ENCODE results near the gene METTL23.
A peak's percentile ranks its signal among the peaks of the same experiment; 100 is the strongest.
"Not testable (repeated sequence)": the region's sequence is repeated elsewhere in the genome, so short reads cannot be mapped to it uniquely, and the experiment has no call there.

GRCh38 chr17:76731800-76732733 lies 5.4 kb downstream of the METTL23 start:
- TF ChIP-seq CTCF (IDR thresholded peaks at IDR 0.05; ENCODE audit: control extremely low read depth in 1 of 3, insufficient read depth in 1 of 3, low read depth in 1 of 3, low read length in 3 of 3); MAX (IDR thresholded peaks at IDR 0.05); EGR1 (IDR thresholded peaks at IDR 0.05; ENCODE audit: borderline replicate concordance, low read depth, low read length); EZH2 (IDR thresholded peaks at IDR 0.05; ENCODE audit: low read depth, low read length, severe bottlenecking); SP2 (IDR thresholded peaks at IDR 0.05; ENCODE audit: low read length); HDAC6 (IDR thresholded peaks at IDR 0.05; ENCODE audit: low read depth, low read length); MAFK (IDR thresholded peaks at IDR 0.05; ENCODE audit: low read depth, low read length); SIN3A (conservative IDR thresholded peaks at IDR 0.05 in 1 of 2, IDR thresholded peaks at IDR 0.05 in 1 of 2; ENCODE audit: low read depth in 1 of 2, low read length in 2 of 2): not testable (repeated sequence)
- peak; percentile 18 to 24; a peak in 1 of 3 replicates for TF ChIP-seq POLR2A (IDR thresholded peaks at IDR 0.05; ENCODE audit: control extremely low read depth in 1 of 2, low read depth in 2 of 2, low read length in 2 of 2)
